Progenitor cell of endocrine pancreas (in vitro differentiated cells): ENCODE results near the gene MARCO. TPM values are rescaled to one million over a fixed set of nuclear protein-coding genes. Genes with fewer than 3 reads are reported as not detected.

Experiments
- DNase-seq: peaks from one replicate; pipeline ENCODE4 v3.0.0; 2021; ENCODE audit warnings: low spot score; ENCODE audit not compliant: unreplicated experiment
- H3K27ac Mint-ChIP-seq: 2 replicates; pipeline ENCODE4 v1.8.0; 2021; ENCODE audit warnings: mild to moderate bottlenecking, moderate library complexity, mixed read lengths
- H3K27me3 Mint-ChIP-seq: 2 replicates; pipeline ENCODE4 v1.8.0; 2021; ENCODE audit warnings: mixed read lengths
- H3K36me3 Mint-ChIP-seq: 2 replicates; pipeline ENCODE4 v1.8.0; 2022; ENCODE audit warnings: mixed read lengths; ENCODE audit not compliant: insufficient read depth
- H3K4me1 Mint-ChIP-seq: 2 replicates; pipeline ENCODE4 v1.8.0; 2021; ENCODE audit warnings: low read depth, mixed read lengths
- H3K4me3 Mint-ChIP-seq: 2 replicates; pipeline ENCODE4 v1.8.0; 2021; ENCODE audit warnings: low read depth, mild to moderate bottlenecking, moderate library complexity, mixed read lengths
- H3K9me3 Mint-ChIP-seq: 2 replicates; pipeline ENCODE4 v1.8.0; 2021; ENCODE audit warnings: low read depth, mixed read lengths
- CTCF ChIP-seq: fragments of 200-600 bp; sonication (generic); IDR thresholded peaks from one replicate; pipeline ENCODE4 v1.5.0; 2021; ENCODE audit warnings: antibody characterized with exemption, mild to moderate bottlenecking; ENCODE audit not compliant: unreplicated experiment
- total RNA-seq: library from RNA; stranded (reverse); gene quantifications from 2 replicates; pipeline ENCODE4 v1.2.1, GENCODE V29; 2021

Gene MARCO
- total RNA-seq, 1 donor from 2014 or later, result not detected

GRCh38 chr2:118903551-118904479 lies 38.2 kb upstream of the MARCO start:
- Mint-ChIP-seq H3K27ac (no peak overlapping the region), H3K4me3 (no peak overlapping the region), H3K36me3 (no peaks in the 10 kb centered on the region), H3K4me1 (peaks cover 5% of the 10 kb centered on the region), H3K9me3 (no peaks in the 10 kb centered on the region), H3K27me3 (peaks cover 18% of the 10 kb centered on the region)
- DNase-seq, result no peak
- TF ChIP-seq CTCF, result no peak

GRCh38 chr2:118905206-118905605 lies 36.8 kb upstream of the MARCO start:
- H3K27me3 Mint-ChIP-seq, result peaks cover 18% of the 10 kb centered on the region
- H3K9me3 Mint-ChIP-seq, result no peaks in the 10 kb centered on the region
- no peak overlapping the region for H3K4me3 Mint-ChIP-seq
- H3K27ac Mint-ChIP-seq, result no peak overlapping the region
- no peaks in the 10 kb centered on the region for H3K36me3 Mint-ChIP-seq
- peaks cover 5% of the 10 kb centered on the region for H3K4me1 Mint-ChIP-seq
- no peak for DNase-seq
- no peak for TF ChIP-seq CTCF

GRCh38 chr2:118906186-118906585 lies 35.8 kb upstream of the MARCO start:
- H3K4me3 Mint-ChIP-seq, result no peak overlapping the region
- no peak for TF ChIP-seq CTCF
- peaks cover 5% of the 10 kb centered on the region for H3K4me1 Mint-ChIP-seq
- DNase-seq, result no peak
- H3K27me3 Mint-ChIP-seq, result peaks cover 18% of the 10 kb centered on the region
- no peak overlapping the region for H3K27ac Mint-ChIP-seq
- no peaks in the 10 kb centered on the region for H3K36me3 Mint-ChIP-seq
- no peaks in the 10 kb centered on the region for H3K9me3 Mint-ChIP-seq

- Mint-ChIP-seq H3K4me3 (no peak overlapping the region), H3K9me3 (no peaks in the 10 kb centered on the region), H3K27ac (no peak overlapping the region), H3K27me3 (peaks cover 14% of the 10 kb centered on the region), H3K4me1 (peaks cover 9% of the 10 kb centered on the region), H3K36me3 (no peaks in the 10 kb centered on the region)
- DNase-seq, result no peak
- no peak for TF ChIP-seq CTCF
Measured at GRCh38 chr2:118907759-118908158, 34.2 kb upstream of the MARCO start.

- TF ChIP-seq CTCF, result no peak
- DNase-seq, result no peak
- Mint-ChIP-seq H3K9me3 (no peaks in the 10 kb centered on the region), H3K4me3 (no peak overlapping the region), H3K36me3 (no peaks in the 10 kb centered on the region), H3K27ac (no peak overlapping the region), H3K27me3 (peaks cover 9% of the 10 kb centered on the region), H3K4me1 (peaks cover 8% of the 10 kb centered on the region)
Measured at GRCh38 chr2:118909191-118909590, 32.8 kb upstream of the MARCO start.
